Activated CD4-positive, alpha-beta T cell treated with anti-CD3 and anti-CD28 coated beads, Interleukin-2, Interleukin-6, amounts not matched to agents 100 ng/mL and 50 ng/mL, durations not matched to agents 16 hours and 8 hours (primary cell): ENCODE measurements around the gene ITGB5.

Source experiments
- DNase-seq: peaks from one replicate; pipeline ENCODE4 v3.0.0-alpha.2; 2020

The ITGB5 gene

GRCh38 chr3:124858275-124858674, 28.9 kb downstream of the ITGB5 start:
- no peak for DNase-seq

- DNase-seq: no peak
Measured at GRCh38 chr3:124856677-124857076, 30.5 kb downstream of the ITGB5 start.

DNA sequence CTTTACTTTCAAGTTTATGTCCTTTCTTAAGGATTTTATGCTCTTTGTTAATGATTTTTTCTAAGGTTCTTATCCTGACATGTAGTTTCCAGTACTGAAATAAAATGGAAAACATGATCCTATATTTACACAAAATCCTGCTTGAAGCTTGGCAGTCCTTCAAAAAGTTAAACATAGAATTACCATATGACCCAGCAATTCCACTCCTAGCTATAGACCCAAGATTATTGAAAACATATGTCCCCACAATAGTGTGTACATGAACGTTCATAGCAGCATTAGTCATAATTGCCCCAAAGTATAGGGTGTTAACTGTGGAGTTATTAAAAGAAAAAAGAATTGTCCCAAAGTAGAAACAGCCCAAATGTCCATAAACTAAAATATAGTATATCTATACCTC, 33.2 kb downstream of the ITGB5 start:
- DNase-seq: no peak

- no peak for DNase-seq
Measured at GRCh38 chr3:124853446-124853845, 33.7 kb downstream of the ITGB5 start.

- DNase-seq: no peak
Measured at GRCh38 chr3:124851905-124852304, 35.3 kb downstream of the ITGB5 start.

- DNase-seq: no peak
Measured at GRCh38 chr3:124851136-124851535, 36.0 kb downstream of the ITGB5 start.

DNA sequence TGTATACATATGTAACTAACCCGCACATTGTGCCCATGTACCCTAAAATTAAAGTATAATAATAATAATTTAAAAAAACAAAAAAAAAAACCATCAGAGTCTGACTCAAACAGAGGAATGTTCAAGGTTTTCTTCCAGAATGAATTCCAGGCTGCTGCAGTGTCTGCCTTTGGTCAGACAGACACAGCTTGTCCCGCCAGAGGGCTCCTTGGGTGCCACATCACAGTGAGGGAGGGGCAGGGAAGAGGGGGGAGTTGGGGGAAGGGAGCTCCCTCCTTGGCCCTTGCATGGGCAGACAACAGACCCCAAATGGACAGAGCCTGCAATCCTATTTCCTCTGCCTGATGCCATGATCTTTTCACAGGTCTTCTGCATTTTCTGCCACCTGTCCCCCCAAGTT, 36.5 kb downstream of the ITGB5 start:
- no peak for DNase-seq

DNA sequence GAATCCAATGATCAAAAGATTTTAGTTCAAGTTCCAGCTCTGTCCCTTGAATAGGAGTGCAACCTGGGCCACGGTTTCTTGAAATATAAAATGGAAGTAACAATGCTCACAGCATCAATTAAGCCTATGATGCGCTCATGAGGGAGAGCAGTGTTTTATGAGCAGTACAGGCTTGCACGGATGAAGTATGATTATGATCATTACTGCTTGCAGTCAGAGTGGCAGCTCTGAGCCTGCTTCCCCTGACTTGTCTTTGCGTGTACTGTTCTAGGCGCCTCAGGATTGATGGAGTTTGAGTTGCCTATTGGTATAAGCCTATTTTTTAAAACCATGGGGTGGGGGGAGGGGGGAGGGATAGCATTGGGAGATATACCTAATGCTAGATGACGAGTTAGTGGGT, 37.0 kb downstream of the ITGB5 start:
- no peak for DNase-seq

GRCh38 chr3:124848300-124848699, 38.9 kb downstream of the ITGB5 start:
- no peak for DNase-seq

DNA sequence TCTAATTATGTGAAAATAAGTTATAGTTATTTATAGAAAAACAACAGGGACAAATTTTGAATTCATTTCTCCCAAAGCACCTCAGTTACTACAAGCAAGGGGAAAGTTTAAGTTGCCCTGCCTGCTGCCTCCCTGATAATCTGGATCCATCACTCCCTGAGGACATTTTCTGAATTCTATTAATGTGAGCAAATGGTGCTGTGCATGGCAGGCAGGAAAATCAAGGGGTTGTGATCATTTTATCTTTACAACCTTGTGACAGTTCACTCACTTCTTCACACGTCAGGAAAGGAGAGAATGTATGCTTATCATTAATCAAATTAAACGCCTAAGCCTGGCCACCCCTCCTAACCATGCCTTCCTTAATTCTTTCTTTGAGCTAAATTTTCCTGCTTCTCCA, 39.3 kb downstream of the ITGB5 start:
- DNase-seq: no peak

GRCh38 chr3:124847051-124847450, 40.1 kb downstream of the ITGB5 start:
- DNase-seq: no peak

- DNase-seq: no peak
Measured at GRCh38 chr3:124846189-124846588, 41.0 kb downstream of the ITGB5 start.

GRCh38 chr3:124845406-124845805, 41.8 kb downstream of the ITGB5 start:
- no peak for DNase-seq

GRCh38 chr3:124843506-124844177, 43.5 kb downstream of the ITGB5 start:
- no peak for DNase-seq

DNA sequence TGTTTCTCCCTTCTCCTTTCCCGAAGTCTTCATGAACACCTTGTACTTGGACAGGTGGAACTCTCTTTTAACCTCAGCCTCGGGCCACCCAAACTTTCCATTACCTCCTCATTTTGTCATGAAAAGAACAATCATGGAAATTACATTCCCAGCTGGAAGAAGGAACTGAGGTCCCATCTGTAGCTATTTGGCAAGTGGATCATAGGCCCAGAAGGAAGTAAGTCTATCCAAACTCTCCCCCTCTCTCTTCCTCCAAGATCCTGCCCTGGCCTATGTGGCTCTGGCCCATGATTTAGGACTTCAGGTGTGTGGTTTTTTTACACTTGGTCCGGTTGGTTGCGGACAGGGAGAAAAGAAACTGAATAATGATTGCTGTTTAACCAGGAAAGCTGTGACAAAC, 44.1 kb downstream of the ITGB5 start:
- no peak for DNase-seq

- DNase-seq: no peak
Measured at GRCh38 chr3:124841517-124841916, 45.6 kb downstream of the ITGB5 start.

DNA sequence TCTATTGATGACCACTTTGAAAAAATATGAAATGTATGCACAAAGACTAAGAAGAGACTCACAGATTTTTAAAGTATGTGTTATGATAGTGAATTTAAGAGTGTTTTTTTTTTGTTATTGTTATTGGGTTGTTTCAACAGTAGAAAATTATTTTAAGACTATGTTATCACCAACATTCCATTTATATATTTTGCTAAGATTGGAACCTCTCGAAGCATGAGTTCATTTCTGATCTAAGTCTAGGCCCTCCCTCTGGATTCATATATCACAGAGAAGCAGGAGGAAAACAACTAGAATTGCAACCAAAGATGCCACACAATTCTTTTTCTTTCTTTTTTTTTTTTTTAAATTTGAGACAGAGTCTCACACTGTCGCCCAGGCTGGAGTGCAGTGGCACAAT, 46.8 kb downstream of the ITGB5 start:
- no peak for DNase-seq

GRCh38 chr3:124839896-124840295, 47.3 kb downstream of the ITGB5 start:
- no peak for DNase-seq

GRCh38 chr3:124838963-124839362, 48.2 kb downstream of the ITGB5 start:
- no peak for DNase-seq

GRCh38 chr3:124837730-124838186, 49.4 kb downstream of the ITGB5 start:
- DNase-seq: no peak

DNA sequence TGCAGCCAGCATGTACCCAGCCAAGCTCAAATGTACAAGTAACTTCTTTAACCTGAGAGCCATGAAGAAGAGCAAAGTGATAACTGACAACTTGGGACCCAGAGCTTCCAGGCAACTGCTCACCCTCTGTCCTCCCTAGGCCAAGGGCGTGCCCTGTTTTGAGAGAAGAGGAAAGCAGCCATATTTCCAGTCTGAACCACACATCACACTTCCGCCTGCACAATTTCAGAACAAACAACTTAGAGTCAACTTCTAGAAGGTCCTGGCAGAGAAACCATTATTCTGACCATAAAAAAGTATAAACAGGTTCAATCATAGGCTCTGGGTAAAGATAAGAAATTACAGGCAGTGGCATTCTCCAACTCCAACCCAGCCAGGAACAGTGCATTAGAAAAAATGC, 50.1 kb downstream of the ITGB5 start:
- no peak for DNase-seq

DNA sequence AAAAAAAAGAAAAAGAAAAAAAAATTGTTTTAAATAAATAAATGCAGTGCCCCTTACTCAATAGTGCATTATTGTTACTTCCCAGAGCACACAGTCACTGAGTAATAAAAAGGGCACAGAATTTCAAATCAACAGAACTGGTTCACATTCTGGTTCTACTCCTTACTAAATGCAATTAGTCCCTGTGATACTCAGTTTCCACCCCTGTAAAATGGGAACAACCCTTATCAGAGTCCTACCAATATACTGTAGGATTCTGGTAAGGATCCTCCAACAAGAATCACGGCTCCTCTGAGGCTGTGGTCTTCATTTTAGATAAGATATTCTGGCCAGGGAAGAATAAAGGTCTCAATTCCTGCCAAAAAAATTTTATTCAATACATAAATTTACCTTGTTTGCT, 50.7 kb downstream of the ITGB5 start:
- no peak for DNase-seq

- DNase-seq: peak; percentile 52
Measured at GRCh38 chr3:124834723-124835718, 52.1 kb downstream of the ITGB5 start.

DNA sequence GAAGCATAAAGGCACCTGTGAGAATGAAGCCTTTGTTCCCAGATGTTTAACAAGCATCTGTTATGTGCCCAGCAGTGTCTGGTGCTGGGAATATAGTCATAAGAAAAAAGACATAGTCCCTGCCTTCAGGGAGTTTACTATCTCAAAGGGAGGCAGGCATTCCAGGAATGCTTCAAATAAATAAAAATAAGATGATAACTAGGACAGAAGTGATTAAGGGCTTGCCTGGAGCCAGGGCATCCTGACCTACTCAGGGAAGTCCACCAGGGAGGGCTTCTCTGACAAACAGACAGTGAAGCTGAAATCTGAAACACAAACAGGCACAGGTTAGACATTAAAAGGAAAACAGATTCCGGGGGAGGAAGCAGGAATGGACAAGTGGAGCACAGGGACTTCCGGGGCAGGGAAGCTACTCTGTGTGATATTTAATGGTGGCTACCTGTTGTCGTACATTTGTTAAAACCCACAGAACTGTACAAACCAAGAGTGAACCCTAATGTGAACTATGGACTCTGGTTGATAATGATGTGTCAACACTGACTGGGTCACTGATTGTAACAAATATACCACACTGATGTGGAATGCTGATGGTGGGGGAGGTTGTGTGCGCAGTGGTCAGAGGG, 53.3 kb downstream of the ITGB5 start:
- no peak for DNase-seq
